ENCODE measurements around the gene KHDC1.

DNA sequence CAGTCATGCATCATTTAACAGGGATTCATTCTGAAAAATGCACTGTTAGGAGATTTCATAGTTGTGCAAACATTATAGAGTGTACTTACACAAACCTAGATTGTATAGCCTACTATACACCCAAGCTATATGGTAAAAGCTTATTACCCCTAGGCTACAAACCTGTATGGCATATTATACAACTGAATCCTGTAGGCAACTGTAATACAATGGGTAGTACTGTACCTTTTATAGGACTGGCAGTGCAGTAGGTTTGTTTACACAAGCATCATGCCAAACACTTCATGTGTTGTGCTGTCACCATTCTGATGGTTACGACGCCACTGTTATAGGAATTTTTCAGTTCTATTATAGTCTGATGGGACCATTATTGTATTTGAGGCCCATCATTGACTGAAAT is 39.3 kb upstream of the KHDC1 start:
- no peak for TF ChIP-seq CTCF (conservative IDR thresholded peaks at IDR 0.05 in 1 of 2, IDR thresholded peaks at IDR 0.05 in 1 of 2; ENCODE audit: extremely low read depth in 1 of 2, insufficient read depth in 1 of 2, low read depth in 1 of 2, low read length in 2 of 2)
- no peak for TF ChIP-seq EZH2 (IDR thresholded peaks at IDR 0.05; ENCODE audit: borderline replicate concordance, low read length)

Measured in mammary epithelial cell (primary cell).